HG03045 (cell line): ENCODE results near the gene ZMYND12.

Experiments
- ATAC-seq: cut with Tn5 transposase; IDR thresholded peaks from one replicate; pipeline ENCODE4 v1.9.1; 2021; ENCODE audit warnings: mild to moderate bottlenecking, moderate library complexity; ENCODE audit not compliant: unreplicated experiment

The ZMYND12 gene

GRCh38 chr1:42442662-42443061, 13.2 kb downstream of the ZMYND12 start:
- ATAC-seq, result no peak

GRCh38 chr1:42439940-42440339, 15.9 kb downstream of the ZMYND12 start:
- no peak for ATAC-seq

- no peak for ATAC-seq
Observed at GRCh38 chr1:42434340-42434739, 21.5 kb downstream of the ZMYND12 start.

- ATAC-seq, result no peak
Observed at GRCh38 chr1:42433369-42433768, 22.5 kb downstream of the ZMYND12 start.

GRCh38 chr1:42432714-42433113, 23.1 kb downstream of the ZMYND12 start:
- no peak for ATAC-seq

- no peak for ATAC-seq
Observed at GRCh38 chr1:42431514-42431913, 24.3 kb downstream of the ZMYND12 start.

- no peak for ATAC-seq
Observed at GRCh38 chr1:42430286-42431135, 25.3 kb downstream of the ZMYND12 start.

- ATAC-seq, result no peak
Observed at GRCh38 chr1:42429603-42430002, 26.2 kb downstream of the ZMYND12 start.

- ATAC-seq, result no peak
Observed at GRCh38 chr1:42427240-42427639, 28.6 kb downstream of the ZMYND12 start.

GRCh38 chr1:42424201-42424600, 31.6 kb downstream of the ZMYND12 start:
- ATAC-seq, result no peak

- no peak for ATAC-seq
Observed at GRCh38 chr1:42423681-42424080, 32.1 kb downstream of the ZMYND12 start.

- no peak for ATAC-seq
Observed at GRCh38 chr1:42422737-42423136, 33.1 kb downstream of the ZMYND12 start.

GRCh38 chr1:42420911-42421585, 34.8 kb downstream of the ZMYND12 start:
- ATAC-seq, result no peak

- no peak for ATAC-seq
Observed at GRCh38 chr1:42420121-42420520, 35.7 kb downstream of the ZMYND12 start.

- no peak for ATAC-seq
Observed at GRCh38 chr1:42419126-42419821, 36.5 kb downstream of the ZMYND12 start.

- ATAC-seq, result no peak
Observed at GRCh38 chr1:42418516-42418915, 37.3 kb downstream of the ZMYND12 start.

GRCh38 chr1:42417166-42417565, 38.7 kb downstream of the ZMYND12 start:
- no peak for ATAC-seq

GRCh38 chr1:42414551-42415496, 41.0 kb downstream of the ZMYND12 start:
- ATAC-seq, result no peak

GRCh38 chr1:42403880-42404400, 51.9 kb downstream of the ZMYND12 start:
- no peak for ATAC-seq
